ENCODE data around the gene ST6GALNAC1. TPM values are rescaled to one million over a fixed set of nuclear protein-coding genes. Genes with fewer than 3 reads are reported as not detected.
"Not testable (repeated sequence)": the region's sequence is repeated elsewhere in the genome, so short reads cannot be mapped to it uniquely, and the experiment has no call there.

ST6GALNAC1 gene
- total RNA-seq, 1 experiment from 2014 or later, result not detected

DNA sequence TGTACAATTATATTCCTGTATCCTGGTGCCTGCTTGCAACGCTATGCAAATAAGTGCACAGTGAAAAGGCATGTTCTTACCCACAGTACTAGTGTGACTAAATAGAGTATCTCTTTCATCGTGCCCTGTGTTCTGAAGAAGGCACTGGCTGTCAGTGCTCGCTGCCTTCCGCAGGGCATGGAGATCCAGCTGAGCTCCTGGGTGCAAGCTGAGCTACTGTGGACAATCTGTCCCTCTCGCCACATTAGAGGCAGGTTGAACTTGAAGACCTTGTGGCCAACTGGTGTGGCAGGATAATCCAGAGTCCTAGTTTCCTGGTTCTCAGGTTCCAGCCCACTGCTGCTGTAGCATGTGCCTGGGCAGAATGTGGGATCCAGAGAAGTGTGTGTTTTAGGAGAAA is 1.9 kb upstream of the ST6GALNAC1 start:
- no peak for DNase-seq (ENCODE audit: extremely low read depth, low read depth)

DNA sequence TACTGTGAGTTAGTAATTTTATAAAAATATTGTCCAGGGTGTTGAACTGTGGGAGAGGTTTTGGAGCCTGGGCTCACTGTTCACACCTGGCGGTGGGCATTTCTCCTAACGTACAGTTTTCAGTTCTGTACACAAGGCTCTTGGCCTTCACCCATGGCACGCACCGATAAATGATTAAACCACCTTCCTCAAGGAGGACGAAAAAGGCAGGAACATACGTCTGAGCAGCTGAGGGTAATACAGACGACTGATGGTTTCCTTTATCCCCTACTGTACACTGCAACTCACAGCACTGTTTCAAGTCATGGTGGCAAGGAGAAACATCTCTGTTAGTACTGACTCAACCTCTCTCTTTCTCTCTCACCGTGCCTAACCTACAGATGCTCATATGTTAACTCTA is 1.4 kb upstream of the ST6GALNAC1 start:
- DNase-seq (ENCODE audit: extremely low read depth, low read depth), result no peak

DNA sequence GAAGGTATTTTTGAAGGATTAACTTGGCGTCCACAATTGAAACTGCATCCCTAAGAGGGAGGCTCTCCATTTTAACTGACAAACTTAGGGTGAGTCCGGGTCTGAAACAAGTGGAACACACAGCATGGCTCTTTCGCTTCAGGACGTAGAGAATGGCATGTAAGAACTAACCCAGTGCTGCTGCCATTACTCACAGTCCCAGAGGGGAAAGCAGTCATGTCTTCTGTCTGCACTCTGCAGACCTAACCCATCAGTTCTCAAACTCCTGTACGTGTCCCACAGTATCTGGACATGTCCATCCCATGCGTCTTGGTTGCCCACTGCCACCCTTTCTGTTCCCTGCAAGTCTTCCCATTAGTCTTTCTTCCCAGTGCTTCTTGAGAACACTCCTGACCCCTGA is 563 bp downstream of the ST6GALNAC1 start:
- DNase-seq (ENCODE audit: extremely low read depth, low read depth), result no peak

DNA sequence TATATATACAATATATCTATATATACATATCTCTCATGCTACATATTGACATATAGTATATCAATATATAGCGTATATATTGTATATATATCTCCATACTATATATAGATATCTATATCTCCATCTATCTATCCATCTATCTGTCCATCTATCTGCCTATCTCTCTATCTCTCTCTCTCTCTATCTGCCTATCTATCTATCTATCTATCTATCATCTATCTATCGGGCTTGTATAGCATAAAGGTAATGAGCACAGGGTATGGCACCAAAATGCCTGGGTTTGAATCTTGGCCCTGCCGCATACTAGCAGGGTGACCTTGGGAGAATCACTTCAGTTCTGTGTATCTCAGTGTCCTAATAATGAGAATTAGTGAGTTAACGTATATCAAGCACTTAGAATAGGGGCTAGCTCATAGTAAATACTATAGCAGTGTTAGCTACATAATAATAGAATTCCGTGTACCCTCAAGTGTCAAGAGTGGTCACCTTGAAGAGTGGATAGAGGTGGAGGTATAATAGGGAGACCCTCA is 1.5 kb downstream of the ST6GALNAC1 start:
- DNase-seq (ENCODE audit: extremely low read depth, low read depth), result no peak

DNA sequence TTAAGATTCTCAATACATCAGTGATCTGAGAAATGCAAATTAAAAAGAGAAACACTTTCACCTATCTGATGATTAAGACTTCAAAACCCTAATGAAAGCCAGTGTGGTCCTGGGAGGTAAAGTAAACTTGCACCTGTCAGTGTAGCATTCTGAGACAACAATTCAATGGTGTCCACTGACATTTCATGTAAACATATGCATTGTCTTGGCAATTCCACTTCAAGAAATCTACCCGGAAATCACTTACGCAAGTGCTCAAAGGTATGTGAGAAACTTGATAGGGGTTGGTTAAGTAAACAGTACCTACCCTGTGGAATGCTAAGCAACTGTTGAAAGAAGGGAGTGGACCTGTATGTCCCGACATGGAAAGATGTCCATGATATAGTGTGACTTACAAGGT is 2.1 kb downstream of the ST6GALNAC1 start:
- peak; percentile 12 for DNase-seq (ENCODE audit: extremely low read depth, low read depth)

DNA sequence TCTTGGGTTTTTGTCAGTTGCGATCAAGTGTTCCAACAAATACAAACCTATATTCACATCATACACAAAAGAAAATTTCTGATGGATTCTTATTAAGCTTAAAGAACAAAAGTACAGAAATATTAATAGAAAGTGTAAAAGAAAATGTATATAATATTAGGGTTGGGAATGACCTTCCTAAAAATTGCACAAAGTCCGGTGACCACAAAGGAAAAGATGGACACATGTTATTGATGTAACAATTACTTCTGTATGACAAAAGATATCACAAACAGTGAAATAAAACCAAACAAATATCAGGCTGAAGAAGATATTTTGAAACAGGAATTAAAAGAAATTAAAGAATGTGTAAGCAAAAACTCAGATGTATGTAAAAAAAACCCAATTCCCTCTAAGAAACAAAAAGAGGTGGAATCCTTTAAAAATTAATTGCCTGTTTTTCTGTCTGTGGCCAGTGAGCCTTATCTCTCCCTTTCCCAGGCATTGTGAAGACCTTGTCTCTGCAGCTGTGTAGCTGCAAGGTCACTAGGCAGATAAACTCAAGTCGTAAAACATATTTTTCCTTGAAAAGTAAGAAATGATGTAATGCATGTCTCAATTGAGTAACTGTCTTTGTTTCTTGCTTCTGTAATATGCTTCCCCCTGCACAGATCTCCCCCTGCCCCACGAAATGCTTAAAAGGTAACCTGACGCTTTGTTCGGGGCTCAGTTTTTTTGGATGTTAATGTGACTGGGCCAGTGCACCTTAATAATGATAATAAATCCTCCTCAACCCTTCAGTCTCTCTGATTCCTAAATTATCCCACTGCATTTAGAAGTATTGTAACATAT is 2.8 kb downstream of the ST6GALNAC1 start:
- no peak for DNase-seq (ENCODE audit: extremely low read depth, low read depth)

DNA sequence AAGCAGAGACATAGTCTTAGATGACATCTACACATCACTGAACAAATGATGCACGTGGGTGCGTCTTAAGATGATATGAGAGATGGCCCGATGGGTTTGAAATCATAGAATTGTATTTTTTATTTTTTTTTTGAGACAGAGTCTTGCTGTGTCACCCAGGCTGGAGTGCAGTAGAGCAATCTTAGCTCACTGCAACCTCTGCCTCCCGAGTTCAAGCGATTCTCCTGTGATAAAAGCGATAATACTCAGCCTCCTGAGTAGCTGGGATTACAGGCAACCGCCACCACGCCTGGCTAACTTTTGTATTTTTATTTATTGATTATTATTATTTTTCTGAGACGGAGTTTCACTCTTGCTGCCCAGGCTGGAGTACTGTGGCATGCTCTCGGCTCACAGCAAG is 5.3 kb downstream of the ST6GALNAC1 start:
- DNase-seq (ENCODE audit: extremely low read depth, low read depth), result no peak

DNA sequence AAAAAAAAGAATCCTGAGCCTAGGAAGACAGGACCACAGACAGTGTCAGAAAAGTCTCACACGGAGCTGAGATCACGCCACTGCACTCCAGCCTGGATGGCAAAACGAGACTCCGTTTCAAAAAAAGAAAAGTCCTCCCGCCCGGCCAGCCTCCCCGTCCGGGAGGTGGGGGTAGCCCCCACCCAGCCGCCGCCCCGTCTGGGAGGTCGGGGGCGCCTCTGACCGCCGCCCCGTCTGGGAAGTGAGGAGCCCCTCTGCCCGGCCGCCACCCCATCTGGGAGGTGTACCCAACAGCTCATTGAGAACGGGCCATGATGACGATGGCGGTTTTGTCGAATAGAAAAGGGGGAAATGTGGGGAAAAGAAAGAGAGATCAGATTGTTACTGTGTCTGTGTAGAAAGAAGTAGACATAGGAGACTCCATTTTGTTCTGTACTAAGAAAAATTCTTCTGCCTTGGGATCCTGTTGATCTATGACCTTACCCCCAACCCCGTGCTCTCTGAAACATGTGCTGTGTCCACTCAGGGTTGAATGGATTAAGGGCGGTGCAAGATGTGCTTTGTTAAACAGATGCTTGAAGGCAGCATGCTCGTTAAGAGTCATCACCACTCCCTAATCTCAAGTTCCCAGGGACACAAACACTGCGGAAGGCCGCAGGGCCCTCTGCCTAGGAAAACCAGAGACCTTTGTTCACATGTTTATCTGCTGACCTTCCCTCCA is 6.9 kb downstream of the ST6GALNAC1 start:
- not testable (repeated sequence) for DNase-seq (ENCODE audit: extremely low read depth, low read depth)

DNA sequence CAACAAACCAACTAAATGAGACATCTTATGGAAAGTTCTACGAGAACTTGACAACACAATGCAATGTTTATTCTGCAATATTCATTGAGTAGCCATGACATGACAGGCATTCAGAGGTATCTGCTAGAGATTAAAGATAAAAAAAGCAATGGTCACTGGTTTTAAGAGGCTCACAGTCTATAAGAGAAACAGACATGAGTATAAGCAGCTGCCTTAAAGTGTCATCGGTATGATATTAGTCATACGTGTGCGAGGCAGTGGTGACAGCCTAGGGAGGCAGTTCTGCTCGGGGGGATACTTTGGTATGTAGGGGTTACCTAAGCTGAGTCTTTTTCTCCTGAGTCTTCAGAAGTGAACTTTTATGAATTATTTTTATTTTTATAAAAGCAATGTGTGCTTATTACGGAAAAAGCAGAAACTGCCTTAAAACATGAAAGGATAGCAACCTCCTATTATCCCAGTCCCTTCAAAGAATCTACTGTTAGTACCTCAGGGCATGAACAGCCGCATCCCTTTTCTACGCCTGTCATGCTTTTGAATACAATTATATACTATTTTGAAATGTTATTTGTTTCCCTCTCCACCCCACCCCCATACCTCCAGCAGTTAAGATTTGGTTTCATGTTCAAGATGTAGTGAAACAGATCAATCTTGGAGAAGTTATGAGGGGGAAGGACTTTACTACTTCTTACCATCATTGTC is 7.7 kb downstream of the ST6GALNAC1 start:
- DNase-seq (ENCODE audit: extremely low read depth, low read depth), result peak; percentile 11

DNA sequence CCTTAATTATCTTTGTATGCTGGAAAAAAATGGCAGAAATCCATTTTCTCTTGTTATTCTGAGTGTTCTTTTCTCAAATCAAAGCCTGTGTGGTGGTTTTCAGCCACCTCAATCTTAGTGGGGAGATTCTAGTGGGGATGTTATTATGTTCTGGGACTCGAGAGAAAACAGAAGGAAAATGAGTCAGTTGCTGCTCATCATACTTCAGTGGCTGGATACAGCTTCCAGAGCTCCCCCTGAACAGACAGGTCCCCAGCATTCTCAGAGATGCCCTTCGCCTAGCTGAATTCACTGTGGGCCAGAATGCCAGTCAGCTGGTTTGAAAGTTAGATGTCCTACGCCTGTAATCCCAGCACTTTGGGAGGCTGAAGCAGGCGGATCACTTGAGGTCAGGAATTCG is 8.5 kb downstream of the ST6GALNAC1 start:
- no peak for DNase-seq (ENCODE audit: extremely low read depth, low read depth)

DNA sequence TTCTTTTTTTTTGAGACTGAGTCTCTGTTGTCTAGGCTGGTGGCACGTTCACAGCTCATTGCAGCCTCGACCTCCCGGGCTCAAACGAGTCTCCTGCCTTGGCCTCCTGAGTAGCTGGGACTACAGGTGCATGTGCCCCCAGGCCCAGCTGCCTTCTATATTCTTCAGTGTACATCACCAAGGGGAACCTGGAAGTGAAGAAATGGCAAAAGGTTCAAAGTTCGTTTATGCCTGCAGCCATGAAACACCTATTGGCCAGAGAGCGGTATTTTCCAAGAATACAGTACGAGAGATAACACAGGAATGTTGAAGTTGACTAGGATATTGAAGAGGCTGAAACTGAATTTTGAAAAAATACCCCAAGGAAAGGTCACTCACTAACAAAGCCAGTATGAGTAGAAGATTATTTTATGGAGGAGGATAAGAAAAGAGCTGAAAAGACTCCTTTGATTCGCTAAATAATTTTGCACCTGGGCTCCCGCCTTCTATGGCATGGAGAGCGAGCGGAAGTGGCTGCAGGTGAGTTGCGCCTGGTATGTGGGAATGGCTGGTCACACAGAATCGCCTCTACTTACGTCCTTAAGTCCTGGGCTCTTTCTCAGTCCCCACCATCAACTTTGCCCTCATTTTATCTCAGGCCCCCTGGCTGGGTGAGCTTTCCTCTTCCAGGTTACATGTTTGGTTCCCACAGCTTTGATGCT is 9.8 kb downstream of the ST6GALNAC1 start:
- no peak for DNase-seq (ENCODE audit: extremely low read depth, low read depth)

DNA sequence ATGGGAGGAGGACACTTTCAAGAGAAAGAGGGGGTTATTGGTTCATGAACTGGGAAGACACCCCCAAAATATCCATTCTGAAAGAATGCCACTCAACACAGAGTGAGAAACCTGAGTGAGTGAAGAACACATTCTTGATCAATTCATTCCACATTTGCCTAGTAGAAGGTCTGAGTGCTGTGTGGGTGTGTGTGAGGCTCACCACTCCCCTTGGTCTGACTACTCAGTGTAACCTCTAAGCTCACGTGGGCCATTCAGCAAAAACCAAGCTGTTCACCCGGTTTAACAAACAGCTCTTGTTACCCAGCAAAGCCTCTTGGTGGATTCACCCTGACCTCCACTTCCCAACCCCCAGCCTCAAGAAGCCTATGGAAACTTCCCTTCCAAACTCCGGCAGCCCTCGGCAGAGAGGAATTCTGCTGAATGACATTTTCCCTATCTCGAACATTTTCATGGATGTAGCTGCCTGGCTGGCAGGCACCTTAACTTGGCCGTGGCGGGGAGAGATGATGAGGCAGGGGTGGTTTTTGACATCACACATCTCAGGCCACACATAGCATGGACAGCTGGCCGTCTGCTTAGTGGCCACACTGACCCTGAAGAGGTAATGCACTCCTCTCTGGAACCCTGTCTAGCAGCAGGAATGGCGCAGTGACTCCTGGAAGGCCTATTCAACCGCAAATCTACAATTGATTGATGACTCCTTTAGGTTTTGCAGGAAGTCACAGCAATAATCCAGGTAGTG is 11.6 kb downstream of the ST6GALNAC1 start:
- DNase-seq (ENCODE audit: extremely low read depth, low read depth), result no peak

DNA sequence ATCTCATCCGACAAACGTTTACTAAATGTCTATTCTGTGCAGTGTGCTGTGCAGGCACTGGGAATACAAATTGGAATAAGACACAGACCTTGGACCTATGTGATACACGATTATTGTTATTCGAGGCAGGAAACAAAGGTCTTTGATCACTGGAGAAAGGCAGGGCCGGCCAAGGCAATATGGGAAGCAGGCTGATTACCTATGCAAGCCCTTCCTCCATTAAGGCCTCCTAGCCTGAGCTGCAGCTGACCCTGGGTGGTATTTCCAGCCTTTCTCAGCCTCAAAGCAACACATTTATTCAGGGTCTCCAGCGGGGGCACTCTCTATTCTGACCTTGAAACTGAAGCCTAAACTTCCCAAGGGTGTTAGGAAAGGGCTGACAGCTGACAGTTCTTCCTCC is 13.4 kb downstream of the ST6GALNAC1 start:
- DNase-seq (ENCODE audit: extremely low read depth, low read depth), result no peak

DNA sequence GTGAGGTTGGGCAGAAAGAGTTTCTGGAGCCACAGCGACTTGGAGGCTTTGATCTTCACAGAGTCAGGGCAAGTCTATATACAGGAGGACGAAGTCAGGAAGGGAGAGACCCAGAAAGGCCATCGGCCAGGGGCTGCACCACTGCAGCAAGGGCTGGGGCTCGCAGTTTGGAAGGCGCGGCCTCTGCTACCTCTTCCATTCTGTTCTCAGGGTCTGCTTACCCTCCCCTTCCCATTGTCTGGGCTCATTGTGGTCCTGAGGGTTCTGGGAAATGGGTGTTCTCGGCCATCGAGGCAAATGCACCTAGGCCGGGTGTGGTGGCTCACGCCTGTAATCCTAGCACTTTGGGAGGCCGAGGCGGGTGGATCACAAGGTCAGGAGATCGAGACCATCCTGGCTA is 16.0 kb downstream of the ST6GALNAC1 start:
- DNase-seq (ENCODE audit: extremely low read depth, low read depth), result no peak

DNA sequence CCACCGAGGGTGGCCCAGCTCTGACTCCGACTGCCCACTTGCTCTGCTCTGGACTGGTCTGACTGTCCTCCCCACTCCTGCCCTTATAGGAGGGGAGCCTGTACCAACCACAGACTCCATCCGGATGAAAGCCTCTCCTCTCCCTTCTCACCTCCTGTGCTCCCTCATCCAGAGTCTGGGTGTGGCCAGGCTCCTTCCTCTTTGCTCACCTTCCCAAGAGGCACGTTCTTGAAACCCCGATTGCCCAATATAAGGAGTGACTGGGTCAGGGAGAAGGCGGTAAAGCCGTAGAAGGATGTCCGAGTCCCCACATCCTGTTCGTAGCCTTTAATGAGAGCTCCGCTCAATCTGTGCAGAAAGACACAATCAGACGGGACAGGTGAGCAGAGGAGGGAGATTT is 17.1 kb downstream of the ST6GALNAC1 start:
- no peak for DNase-seq (ENCODE audit: extremely low read depth, low read depth)

DNA sequence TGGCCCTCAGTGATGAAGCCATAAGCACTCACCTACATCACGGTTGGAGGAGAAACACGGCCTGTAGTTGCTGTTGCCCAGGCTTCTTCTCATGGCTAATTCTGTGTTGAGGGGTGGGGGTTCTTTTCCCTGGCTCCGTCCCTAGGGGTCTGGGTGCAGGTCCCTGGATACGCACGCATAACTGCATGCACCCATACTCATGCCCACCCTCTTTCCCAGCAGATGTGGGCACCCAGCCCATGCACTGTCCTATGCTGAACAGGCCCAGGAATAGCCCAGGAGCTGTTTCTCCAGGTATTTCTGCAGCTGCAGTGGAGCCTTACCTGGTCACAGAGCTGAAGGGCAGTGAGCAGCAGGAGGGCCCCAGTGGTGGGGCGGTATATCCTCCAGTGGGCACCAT is 18.1 kb downstream of the ST6GALNAC1 start:
- DNase-seq (ENCODE audit: extremely low read depth, low read depth), result no peak

DNA sequence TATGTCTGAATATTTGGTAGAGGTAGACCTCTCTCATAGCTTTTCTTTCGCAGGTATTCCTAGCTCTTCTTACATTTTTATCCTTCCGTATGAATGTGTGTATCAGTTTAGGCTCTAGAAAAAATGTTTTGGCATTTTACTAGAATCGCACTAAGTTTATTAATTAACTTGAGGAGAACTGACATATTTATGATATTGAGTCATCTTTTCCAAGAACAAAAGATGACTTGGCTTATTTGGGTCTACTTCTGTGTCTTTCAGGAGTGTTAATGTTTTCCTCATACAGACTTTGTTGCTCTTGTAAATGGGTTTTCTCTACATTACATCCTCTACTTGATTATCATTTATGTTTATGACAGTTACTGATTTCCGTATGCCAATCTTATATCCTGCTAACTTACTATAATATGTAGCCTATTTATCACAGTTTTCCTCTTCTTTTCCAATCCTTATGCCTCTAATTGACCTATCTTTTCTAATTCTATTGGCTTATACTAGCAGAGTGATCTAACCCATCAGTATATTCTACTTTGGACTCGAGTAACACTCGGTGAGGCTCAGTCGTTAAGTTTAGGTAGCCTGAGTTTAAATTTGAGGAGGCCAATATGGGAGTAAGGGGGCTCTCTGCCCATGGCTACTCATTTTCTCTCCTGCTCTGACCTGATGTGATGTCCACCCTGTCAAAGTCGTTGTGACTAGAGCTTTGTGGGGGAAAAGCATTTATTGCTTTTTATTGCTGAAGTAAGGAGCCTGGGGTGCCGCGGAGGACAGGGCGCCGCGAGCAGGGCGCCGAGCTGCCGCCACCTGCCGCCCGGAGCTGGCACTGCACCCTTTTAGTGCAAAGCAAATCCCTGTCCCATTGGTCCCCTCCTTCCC is 20.0 kb downstream of the ST6GALNAC1 start:
- peak; percentile 55 for DNase-seq (ENCODE audit: extremely low read depth, low read depth)

DNA sequence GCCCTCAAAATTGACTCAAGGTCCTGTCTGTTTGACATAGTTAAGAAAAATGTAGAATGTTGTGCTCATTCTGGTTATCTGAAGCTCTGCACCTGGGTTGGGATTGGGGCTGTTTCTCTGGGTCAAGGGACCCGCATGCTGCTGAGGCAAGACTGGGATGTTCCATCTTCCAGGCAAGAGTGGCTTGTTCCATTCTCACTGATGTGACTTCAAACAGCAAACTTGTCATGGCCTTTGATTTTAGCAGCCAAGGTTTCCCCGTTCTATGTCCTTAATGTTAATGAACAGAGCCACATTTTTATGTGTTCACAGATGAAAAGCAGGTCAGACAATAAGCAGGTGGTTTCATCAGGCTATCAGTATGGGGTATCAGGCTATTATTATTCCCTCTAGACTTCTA is 25.7 kb downstream of the ST6GALNAC1 start:
- DNase-seq (ENCODE audit: extremely low read depth, low read depth), result no peak

Data from NCI-H460 (cell line).